Neural crest cell (in vitro differentiated cells): ENCODE results near the gene ADGRG6. TPM values are rescaled to one million over a fixed set of nuclear protein-coding genes. Genes with fewer than 3 reads are reported as not detected.

Source experiments
- DNase-seq: peaks from one replicate; pipeline ENCODE4 v3.0.0; 2021; ENCODE audit warnings: low read depth, mixed read lengths, low spot score
- H3K27ac Mint-ChIP-seq: one replicate; pipeline ENCODE4 v1.8.0; 2021; ENCODE audit warnings: mild to moderate bottlenecking, mixed read lengths; ENCODE audit not compliant: unreplicated experiment
- H3K27me3 Mint-ChIP-seq: 2 replicates; pipeline ENCODE4 v1.8.0; 2021; ENCODE audit warnings: low read depth, mild to moderate bottlenecking, mixed read lengths
- H3K36me3 Mint-ChIP-seq: 2 replicates; pipeline ENCODE4 v1.8.0; 2021; ENCODE audit warnings: low read depth, mild to moderate bottlenecking, mixed read lengths
- H3K4me1 Mint-ChIP-seq: 2 replicates; pipeline ENCODE4 v1.8.0; 2021; ENCODE audit warnings: mixed read lengths
- H3K4me3 Mint-ChIP-seq: one replicate; pipeline ENCODE4 v1.8.0; 2021; ENCODE audit warnings: mild to moderate bottlenecking, mixed read lengths
- H3K9me3 Mint-ChIP-seq: 2 replicates; pipeline ENCODE4 v1.8.0; 2021; ENCODE audit warnings: mixed read lengths
- CTCF ChIP-seq: fragments of 200-600 bp; sonication (generic); conservative IDR thresholded peaks from 2 replicates; pipeline ENCODE4 v1.5.0; 2021; ENCODE audit warnings: antibody characterized with exemption, mild to moderate bottlenecking
- total RNA-seq: library from RNA; stranded (reverse); gene quantifications from 2 replicates; pipeline ENCODE4 v1.2.1, GENCODE V29; 2021

ADGRG6 gene
- total RNA-seq, 1 donor from 2014 or later: 78.9 TPM

- Mint-ChIP-seq H3K9me3 (no peaks in the 10 kb centered on the region), H3K36me3 (peaks cover 9% of the 10 kb centered on the region), H3K4me1 (peaks cover 53% of the 10 kb centered on the region), H3K27ac (no peak overlapping the region), H3K27me3 (no peaks in the 10 kb centered on the region), H3K4me3 (no peak overlapping the region)
- no peak for TF ChIP-seq CTCF
- no peak for DNase-seq
Measured at GRCh38 chr6:142381181-142381580, 79.4 kb downstream of the ADGRG6 start.

- TF ChIP-seq CTCF: no peak
- H3K36me3 Mint-ChIP-seq: peaks cover 9% of the 10 kb centered on the region
- DNase-seq: no peak
- H3K27me3 Mint-ChIP-seq: no peaks in the 10 kb centered on the region
- no peak overlapping the region for H3K4me3 Mint-ChIP-seq
- H3K27ac Mint-ChIP-seq: no peak overlapping the region
- peaks cover 51% of the 10 kb centered on the region for H3K4me1 Mint-ChIP-seq
- no peaks in the 10 kb centered on the region for H3K9me3 Mint-ChIP-seq
Measured at GRCh38 chr6:142381845-142382378, 80.1 kb downstream of the ADGRG6 start.

DNA sequence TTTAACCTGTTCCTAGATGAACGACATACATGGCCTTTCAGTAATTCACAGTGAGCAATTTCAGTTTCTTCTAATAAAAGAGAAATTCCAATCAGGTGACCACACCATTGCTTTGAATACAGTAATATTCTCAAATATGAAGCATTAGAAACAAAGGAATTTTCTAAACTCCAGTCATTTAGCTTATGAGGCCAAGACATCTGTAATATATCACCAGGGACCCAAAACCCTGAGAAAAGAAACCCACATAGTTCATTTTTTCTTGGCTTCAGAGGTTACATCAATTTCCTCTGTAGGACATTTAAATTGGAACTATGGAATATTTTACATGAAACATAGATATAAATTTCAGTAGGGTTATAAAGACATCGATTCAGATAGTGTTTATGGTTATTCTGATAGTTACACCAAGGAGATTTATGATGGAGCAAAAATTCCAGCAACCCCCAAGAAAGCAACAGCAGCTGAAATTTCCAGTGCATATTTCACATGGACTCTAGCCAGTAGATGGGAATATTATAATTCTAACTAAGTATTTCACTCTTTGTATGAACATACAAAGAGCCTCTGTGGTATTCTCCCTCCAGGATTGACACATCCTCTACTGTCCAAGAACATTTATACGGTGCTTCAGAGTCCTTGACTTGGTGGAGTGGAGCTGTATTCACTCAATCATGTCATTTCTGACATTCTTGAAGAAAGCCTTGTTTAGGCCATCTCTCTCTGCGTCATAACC lies 82.9 kb downstream of the ADGRG6 start:
- Mint-ChIP-seq H3K4me3 (no peak overlapping the region), H3K36me3 (peaks cover 7% of the 10 kb centered on the region), H3K9me3 (no peaks in the 10 kb centered on the region), H3K27me3 (no peaks in the 10 kb centered on the region), H3K4me1 (peaks cover 44% of the 10 kb centered on the region), H3K27ac (peak overlapping the region; percentile 19)
- TF ChIP-seq CTCF: no peak
- DNase-seq: no peak

DNA sequence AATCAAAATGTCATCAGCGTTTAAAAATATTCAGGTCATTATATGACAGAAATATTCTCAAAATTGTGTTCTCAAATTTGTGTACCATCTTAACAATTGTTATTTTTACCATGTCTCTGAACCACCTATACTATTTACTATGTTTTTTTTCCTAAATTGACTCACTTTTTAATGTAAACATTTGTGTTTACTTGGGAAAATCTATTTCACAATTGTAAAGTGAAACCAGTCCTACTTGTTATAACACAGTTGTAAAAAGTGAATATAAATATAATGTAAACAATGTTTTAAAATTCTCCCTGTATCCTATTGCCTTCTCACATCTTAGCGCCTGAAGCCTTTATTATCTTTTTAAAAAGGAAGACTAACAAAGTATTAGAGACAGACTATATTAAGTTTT lies 83.5 kb downstream of the ADGRG6 start:
- Mint-ChIP-seq H3K27ac (no peak overlapping the region), H3K9me3 (no peaks in the 10 kb centered on the region), H3K36me3 (peaks cover 7% of the 10 kb centered on the region), H3K4me3 (no peak overlapping the region), H3K27me3 (no peaks in the 10 kb centered on the region), H3K4me1 (peaks cover 40% of the 10 kb centered on the region)
- no peak for DNase-seq
- no peak for TF ChIP-seq CTCF

- no peaks in the 10 kb centered on the region for H3K27me3 Mint-ChIP-seq
- no peak overlapping the region for H3K27ac Mint-ChIP-seq
- no peak overlapping the region for H3K4me3 Mint-ChIP-seq
- H3K9me3 Mint-ChIP-seq: no peaks in the 10 kb centered on the region
- H3K36me3 Mint-ChIP-seq: peaks cover 3% of the 10 kb centered on the region
- no peak for TF ChIP-seq CTCF
- H3K4me1 Mint-ChIP-seq: peaks cover 35% of the 10 kb centered on the region
- no peak for DNase-seq
Measured at GRCh38 chr6:142386657-142387056, 84.8 kb downstream of the ADGRG6 start.
